ENCODE data around the gene TNRC6B.
"Not testable (repeated sequence)": the region's sequence is repeated elsewhere in the genome, so short reads cannot be mapped to it uniquely, and the experiment has no call there.

TNRC6B gene

DNA sequence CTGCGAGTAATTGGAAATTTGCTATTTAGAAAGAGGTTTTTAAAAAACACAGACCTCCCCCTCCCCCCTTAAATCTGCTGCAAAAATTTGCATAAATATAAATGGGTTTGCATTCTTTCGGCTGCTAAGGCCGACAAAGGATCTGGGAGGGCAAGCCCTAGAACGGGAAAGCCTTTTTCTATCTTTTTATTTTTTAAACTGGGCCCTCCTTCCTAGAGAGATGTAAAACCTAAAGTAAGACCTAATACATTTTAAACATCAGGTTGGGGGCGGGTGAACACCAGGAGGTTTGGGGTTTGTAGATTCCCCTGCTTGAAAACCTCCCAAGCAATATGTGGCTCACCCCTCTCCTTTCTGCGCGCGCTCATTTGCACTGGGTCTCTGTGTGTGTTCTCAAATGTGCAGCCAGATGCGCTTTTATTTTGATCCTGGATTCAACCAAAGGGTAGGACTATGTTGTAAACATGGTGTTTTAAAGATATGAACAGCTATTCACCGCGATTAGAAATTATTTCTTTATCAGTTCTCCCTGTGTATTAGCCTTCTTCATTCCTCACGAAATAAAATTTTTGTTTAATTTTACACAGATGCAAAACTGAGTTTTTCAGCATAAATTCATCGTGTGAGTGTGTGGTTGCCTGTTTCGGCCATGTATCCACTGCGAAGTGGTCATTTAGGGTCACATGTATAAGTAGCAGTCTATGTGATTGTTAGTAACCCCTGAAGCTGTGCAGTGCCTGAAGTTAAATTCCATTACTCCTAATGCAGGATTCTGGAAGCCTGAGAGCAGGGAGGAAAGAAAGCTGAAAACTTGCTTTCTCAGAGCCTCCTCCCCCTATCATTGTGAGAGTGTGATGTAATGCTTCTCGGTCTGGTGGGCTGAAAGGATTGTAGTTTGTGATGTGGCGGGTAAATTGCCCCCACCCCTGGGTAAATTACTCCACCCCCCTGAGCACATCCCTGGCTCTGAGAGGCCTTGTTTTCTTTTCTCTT is 988 bp downstream of the TNRC6B start:
- peak overlapping the region; percentile 92 for H3K27ac ChIP-seq
- TF ChIP-seq, protein P1, sequence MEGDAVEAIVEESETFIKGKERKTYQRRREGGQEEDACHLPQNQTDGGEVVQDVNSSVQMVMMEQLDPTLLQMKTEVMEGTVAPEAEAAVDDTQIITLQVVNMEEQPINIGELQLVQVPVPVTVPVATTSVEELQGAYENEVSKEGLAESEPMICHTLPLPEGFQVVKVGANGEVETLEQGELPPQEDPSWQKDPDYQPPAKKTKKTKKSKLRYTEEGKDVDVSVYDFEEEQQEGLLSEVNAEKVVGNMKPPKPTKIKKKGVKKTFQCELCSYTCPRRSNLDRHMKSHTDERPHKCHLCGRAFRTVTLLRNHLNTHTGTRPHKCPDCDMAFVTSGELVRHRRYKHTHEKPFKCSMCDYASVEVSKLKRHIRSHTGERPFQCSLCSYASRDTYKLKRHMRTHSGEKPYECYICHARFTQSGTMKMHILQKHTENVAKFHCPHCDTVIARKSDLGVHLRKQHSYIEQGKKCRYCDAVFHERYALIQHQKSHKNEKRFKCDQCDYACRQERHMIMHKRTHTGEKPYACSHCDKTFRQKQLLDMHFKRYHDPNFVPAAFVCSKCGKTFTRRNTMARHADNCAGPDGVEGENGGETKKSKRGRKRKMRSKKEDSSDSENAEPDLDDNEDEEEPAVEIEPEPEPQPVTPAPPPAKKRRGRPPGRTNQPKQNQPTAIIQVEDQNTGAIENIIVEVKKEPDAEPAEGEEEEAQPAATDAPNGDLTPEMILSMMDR (conservative IDR thresholded peaks at IDR 0.05), result no peak

DNA sequence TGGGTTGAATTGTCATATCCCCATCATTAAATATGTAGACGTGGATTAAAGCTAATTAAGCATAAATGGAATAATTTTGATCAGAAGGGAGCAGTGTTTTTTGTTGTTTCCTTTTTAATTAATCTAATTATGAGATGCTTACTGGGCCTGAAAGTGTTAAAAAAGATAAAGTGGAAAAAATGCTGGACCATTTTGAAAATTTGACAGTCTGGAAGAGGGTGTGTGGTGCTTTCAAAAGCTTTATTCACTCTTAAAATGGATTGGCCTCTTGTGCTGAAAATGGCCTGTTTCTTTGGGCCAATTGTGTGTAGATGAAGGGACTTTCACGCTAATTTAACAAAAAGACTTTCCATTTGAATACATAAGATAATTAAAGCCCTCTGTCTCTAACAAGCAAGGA is 1.8 kb downstream of the TNRC6B start:
- TF ChIP-seq, protein P1 (conservative IDR thresholded peaks at IDR 0.05), result no peak
- peak overlapping the region; percentile 92 for H3K27ac ChIP-seq

DNA sequence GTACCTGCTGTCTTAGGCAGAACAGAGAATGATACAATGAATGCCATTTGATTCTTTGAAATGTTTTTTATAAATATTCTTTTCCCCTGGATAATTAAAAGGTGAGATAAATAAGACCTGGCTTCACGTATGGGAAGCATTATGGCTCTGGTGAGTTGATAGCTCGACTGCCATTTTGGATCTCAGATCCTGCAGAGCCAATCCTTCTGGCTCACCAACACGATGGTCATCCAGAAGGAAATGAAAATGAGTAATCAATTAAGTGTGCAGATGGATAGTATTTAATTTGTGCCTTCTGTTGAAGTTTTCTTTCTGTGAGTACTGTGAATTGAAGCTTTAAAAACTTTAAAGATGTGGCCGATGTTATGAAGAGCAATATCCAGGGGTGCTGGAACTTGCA is 2.7 kb downstream of the TNRC6B start:
- TF ChIP-seq, protein P1 (conservative IDR thresholded peaks at IDR 0.05), result no peak
- peak overlapping the region; percentile 92 for H3K27ac ChIP-seq

DNA sequence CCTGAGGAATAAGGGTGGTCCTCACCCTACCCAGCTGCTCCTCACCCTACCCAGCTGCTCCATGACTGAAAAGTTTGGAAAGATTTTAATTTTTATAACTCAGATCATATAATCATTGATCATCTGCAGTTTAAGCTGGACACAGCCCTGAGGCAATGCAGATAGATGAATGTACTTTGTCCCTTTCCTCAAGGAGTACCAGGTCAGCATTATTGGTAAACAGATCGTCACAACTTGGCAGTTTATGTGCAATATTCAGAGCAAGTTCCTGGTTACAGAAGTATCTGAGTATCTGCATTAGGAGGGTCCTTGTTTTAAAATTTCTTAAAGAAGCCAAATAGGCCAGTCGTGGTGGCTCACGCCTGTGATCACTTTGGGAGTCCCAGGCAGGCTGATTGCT is 3.6 kb downstream of the TNRC6B start:
- no peak overlapping the region for H3K27ac ChIP-seq
- TF ChIP-seq, protein P1 (conservative IDR thresholded peaks at IDR 0.05), result no peak

DNA sequence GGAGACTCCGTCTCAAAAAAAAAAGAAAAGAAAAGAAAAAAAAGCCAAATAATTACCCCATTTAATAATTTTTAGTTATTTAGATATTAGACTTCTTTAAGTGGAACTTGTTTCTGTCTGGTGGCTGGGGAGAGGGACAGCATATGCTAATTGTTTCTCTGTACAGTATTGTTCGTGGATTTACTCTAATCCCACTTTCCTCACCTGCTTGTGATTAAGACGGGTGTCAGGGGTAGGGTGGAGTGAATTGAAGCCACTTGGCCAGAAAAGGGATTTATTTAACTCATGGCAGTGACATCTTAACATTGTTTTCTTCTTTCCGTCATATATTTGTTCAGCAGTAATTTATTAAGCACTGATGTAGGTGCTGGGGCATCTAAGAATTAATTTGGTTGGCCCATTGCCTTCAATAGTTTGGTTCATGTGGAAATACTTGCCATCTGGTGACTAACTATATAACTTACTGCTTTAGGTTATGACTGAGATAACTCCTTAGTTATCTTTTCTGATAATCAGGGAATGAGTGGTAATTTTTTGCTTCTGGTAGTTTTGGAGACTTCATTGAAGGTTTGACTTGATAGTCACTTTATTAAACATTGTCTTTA is 4.6 kb downstream of the TNRC6B start:
- TF ChIP-seq, protein P1 (conservative IDR thresholded peaks at IDR 0.05), result no peak
- no peak overlapping the region for H3K27ac ChIP-seq

DNA sequence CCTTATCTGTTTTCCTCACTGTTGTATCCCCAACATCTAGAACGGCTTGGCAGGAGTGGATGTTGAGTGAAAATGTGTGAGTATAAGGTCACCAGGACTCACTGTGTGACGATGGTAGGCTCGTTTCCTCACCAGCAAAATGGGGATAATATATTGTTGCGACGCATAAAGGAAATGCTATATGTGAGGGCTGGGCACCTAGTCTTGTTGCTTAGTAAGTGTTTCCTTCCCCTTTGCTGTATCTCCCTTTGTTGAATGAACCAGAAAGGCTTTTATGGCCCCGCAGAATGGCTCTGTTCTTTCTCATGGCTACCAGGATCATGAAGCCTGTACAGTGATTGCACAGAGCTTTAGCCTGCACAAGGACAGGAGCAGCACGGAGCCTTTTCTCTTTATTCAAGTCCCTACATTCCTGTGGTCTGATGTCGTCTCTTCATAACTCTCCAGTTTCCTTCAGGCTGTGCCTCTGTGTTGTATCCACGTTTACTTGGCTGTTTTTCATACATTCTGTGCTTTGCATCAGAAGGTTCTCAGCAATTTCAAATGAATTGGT is 5.4 kb downstream of the TNRC6B start:
- TF ChIP-seq, protein P1 (conservative IDR thresholded peaks at IDR 0.05), result no peak
- no peak overlapping the region for H3K27ac ChIP-seq

DNA sequence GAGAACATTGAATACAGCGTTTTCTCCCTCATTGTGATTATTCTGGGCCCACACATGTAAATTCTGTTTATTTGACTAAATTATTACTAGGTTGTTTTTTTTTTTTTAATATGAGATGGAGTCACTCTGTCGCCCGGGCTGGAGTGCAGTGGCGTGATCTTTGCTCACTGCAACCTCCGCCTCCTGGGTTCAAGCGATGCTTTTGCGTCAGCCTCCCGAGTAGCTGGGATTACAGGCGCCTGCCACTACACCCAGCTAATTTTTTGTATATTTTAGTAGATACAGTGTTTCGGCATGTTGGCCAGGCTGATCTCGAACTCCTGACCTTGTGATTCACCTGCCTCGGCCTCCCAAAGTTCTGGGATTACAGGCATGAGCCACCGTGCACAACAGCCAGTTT is 5.9 kb downstream of the TNRC6B start:
- not testable (repeated sequence) for H3K27ac ChIP-seq

Measured in VCaP (cell line).